Choroid plexus epithelial cell (primary cell): ENCODE measurements around the gene SLC39A6.

Experiments
- DNase-seq: peaks from one replicate; pipeline ENCODE4 v3.0.0-alpha.2; 2010; ENCODE audit warnings: low read depth
- H3K4me3 ChIP-seq: 2 replicates; pipeline ENCODE4 v1.5.1; 2011; ENCODE audit warnings: low read depth, mild to moderate bottlenecking, control low read depth, low read length, moderate library complexity
- CTCF ChIP-seq: conservative IDR thresholded peaks from 2 replicates; pipeline ENCODE4 v1.5.1; 2011; ENCODE audit warnings: low read depth, mild to moderate bottlenecking, control low read depth, inconsistent platforms, low read length, moderate library complexity

The SLC39A6 gene

DNA sequence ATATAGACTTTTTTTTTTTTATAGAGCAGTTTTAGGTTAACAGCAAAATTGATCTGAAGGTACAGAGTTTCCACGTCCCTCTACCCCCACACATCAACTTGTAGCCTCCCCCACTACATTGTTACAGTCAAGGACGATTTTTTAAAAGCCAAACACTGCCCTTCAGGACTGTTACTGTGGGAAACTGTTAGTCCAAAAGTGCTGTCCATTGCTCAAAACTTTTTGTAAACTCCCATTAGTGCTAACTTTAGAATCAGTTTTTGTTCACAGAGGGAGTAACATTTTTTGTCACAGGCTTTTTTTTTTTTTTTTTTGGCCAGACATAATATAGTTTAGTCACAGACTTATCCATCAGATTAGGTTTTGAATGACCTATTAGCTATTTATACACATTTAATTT is 24.6 kb upstream of the SLC39A6 start:
- no peak overlapping the region for H3K4me3 ChIP-seq
- DNase-seq = no peak
- no peak for TF ChIP-seq CTCF

GRCh38 chr18:36153203-36153602 is 24.1 kb upstream of the SLC39A6 start:
- peak; percentile 9 for DNase-seq
- TF ChIP-seq CTCF = no peak
- no peak overlapping the region for H3K4me3 ChIP-seq

DNA sequence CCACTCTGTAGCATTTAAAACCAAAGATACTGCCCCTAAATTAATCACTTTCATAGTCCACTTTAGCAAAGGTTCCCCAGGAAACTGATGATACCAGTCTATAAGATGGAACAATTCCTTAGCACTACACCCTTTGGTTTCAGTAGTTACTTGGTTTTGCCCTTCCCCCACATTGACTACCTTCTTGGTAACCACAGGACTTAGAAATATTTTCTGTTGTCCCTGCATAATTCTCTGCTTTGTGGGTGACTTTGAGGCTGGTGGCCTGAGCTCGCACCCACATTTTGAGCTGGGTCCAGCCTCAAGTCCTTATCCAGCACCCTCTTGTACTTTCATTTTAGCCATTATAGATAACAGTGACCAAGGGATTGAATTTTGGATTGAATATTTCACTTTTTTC is 23.6 kb upstream of the SLC39A6 start:
- H3K4me3 ChIP-seq = no peak overlapping the region
- DNase-seq = no peak
- TF ChIP-seq CTCF = no peak

- no peak for TF ChIP-seq CTCF
- no peak overlapping the region for H3K4me3 ChIP-seq
- DNase-seq = no peak
These were observed 20.6 kb upstream of the SLC39A6 start for GRCh38 chr18:36149514-36150289.

DNA sequence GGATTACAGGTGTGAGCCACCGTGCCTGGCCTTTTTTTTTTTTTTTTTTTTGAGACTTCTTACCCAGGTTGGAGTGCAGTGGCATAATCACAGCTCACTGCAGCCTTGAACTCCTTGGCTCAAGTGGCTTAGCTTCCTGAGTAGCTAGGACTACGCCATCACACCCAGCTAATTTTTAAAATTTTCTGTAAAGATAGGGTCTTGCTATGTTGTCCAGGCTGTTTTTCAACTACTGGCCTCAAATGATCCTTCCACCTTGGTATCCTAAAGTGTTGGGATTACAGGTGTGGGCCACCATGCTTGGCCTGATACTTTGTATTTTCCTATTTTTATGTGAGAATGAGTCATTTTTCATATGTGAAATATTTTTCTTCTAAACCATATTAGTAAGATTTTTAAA is 14.3 kb upstream of the SLC39A6 start:
- no peak for DNase-seq
- H3K4me3 ChIP-seq = no peak overlapping the region
- TF ChIP-seq CTCF = no peak

GRCh38 chr18:36142751-36143150 is 13.6 kb upstream of the SLC39A6 start:
- no peak for DNase-seq
- H3K4me3 ChIP-seq = no peak overlapping the region
- no peak for TF ChIP-seq CTCF

DNA sequence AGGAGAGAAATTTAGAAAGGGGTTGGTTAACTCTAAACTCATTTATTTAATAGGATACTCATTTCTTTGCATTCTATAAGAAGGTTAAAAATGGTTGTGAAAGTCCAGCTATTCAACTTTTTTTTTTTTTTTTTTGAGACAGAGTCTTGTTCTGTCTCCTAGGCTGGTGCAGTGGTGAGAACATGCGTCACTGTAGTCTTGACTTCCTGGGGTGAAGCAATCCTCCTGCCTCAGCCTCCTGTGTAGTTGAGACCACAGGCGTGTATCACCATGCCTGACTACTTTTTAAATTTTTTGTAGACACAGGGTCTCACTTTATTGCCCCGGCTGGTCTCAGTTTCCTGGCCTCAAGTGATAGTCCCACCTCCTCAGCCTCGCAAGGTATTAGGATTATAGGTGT is 12.4 kb upstream of the SLC39A6 start:
- peak; percentile 16 for DNase-seq
- no peak overlapping the region for H3K4me3 ChIP-seq
- no peak for TF ChIP-seq CTCF
